ENCODE results near the gene MYO15A.

DNA sequence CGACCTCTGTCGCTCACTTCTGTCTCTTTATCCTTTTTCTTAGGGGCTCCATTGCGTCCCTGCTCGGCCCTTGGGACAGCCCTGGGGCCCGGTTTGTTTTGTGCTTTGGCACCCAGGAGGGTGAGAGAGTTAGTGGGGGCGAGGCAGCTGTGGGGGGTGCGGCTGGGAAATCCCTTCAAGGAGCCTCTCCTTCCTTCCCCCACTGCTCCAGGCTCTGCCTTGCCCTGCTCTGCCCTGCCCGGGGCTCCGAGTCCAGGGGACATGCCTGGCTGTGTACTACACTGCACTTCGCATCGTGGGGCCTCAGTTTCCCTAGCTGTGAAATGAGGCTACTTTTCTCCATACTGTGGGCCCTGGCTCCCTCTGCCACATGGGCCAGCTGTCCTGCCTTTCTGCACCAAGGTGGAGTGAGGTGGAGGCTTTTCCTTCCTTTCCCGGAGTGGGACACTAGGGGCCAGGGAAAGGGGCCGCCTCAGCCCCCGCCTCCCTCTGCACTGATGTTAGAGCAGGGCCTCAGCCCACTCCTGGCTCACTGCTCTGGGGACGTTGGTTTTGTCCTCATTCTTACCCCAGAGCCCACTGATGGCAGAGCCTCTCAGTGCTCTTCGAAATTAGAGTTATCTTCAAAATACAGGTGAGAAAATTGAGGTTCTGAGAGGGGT is 117.9 kb downstream of the MYO15A start:
- no peak for TF ChIP-seq POLR2AphosphoS5 (IDR thresholded peaks at IDR 0.05; ENCODE audit: insufficient read depth in 1 of 2, low read depth in 1 of 2)
- TF ChIP-seq, protein P1, sequence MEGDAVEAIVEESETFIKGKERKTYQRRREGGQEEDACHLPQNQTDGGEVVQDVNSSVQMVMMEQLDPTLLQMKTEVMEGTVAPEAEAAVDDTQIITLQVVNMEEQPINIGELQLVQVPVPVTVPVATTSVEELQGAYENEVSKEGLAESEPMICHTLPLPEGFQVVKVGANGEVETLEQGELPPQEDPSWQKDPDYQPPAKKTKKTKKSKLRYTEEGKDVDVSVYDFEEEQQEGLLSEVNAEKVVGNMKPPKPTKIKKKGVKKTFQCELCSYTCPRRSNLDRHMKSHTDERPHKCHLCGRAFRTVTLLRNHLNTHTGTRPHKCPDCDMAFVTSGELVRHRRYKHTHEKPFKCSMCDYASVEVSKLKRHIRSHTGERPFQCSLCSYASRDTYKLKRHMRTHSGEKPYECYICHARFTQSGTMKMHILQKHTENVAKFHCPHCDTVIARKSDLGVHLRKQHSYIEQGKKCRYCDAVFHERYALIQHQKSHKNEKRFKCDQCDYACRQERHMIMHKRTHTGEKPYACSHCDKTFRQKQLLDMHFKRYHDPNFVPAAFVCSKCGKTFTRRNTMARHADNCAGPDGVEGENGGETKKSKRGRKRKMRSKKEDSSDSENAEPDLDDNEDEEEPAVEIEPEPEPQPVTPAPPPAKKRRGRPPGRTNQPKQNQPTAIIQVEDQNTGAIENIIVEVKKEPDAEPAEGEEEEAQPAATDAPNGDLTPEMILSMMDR (IDR thresholded peaks at IDR 0.05): no peak
- no peak for TF ChIP-seq POLR2A (IDR thresholded peaks at IDR 0.05)
